HG03378 (cell line): ENCODE measurements around the gene SESN1.
A peak's percentile ranks its signal among the peaks of the same experiment; 100 is the strongest.

Source experiments
- ATAC-seq: cut with Tn5 transposase; IDR thresholded peaks from one replicate; pipeline ENCODE4 v1.9.1; 2021; ENCODE audit warnings: mild to moderate bottlenecking, moderate library complexity; ENCODE audit not compliant: unreplicated experiment

SESN1 gene

DNA sequence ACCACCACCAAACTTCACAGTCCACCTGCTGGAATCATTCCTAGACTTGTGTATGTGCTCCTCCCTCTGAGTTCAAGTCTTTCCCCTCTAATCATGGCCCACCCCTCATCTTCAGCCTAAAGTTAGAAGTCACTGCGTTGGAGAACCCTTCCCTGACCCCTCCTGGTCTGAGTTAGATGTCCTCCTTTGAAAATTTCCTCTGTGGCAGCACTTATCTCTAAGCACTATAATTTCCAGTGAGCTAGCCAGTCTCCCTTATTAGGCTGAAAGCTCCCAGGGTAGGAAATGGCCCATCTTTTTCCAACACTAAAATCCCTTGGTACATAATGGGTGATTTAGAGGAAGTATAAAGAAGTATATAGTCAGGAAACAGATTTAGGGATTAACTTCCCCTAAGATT, 63.2 kb downstream of the SESN1 start:
- no peak for ATAC-seq

DNA sequence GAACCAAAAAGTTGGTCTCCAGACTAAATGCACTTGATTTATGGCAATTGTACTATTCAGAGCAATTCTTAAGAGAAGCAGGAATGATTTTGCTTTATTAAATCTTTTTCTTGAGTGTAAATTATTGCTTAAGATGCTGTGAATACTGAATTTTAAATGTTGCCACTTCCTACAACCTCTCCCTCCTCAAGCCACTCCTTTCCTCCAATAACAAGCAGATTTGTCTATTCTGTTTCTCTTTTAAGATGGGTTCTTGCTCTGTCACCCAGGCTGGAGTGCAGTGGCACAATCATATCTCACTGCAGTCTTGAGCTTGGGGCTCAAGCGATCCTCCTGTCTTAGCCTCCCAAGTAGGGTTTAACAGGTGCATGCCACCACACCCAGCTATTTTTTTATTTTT, 65.3 kb downstream of the SESN1 start:
- no peak for ATAC-seq

DNA sequence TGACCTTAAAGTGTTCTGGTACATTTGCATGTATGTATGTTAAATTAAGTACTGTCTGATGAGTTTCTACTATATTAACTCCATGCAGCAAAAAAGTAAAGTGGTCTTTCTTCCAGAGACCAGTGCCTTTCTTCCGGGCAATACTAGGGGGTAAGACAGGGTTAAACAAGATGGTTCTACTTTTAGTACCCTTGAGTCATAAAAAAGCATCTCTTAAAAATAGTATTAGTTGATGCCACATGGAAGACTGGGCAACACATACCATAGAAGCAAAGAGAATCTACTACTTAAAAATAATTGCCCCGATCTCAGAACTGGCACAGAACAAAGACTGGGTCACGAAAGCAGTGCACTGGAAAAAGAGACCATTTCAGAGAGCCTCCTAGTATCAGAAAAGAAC, 66.2 kb downstream of the SESN1 start:
- ATAC-seq: no peak

DNA sequence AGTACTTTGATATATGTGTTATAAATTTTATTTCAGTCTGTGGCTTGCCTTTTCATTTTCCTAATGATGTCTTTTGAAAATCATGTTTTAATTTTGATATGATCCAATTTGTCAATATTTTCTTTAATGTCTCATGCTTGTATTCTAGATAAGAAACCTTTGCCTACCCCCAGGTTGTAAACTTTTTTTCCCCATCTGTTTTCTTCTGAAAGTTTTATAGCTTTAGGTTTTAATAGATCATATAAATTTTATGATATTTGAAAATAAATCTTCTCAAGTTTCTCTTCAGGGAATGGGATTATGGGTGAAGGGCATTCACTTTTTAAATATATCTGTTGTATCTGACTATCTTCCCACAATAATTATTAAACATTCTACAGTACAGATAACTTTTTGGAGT, 66.7 kb downstream of the SESN1 start:
- no peak for ATAC-seq

DNA sequence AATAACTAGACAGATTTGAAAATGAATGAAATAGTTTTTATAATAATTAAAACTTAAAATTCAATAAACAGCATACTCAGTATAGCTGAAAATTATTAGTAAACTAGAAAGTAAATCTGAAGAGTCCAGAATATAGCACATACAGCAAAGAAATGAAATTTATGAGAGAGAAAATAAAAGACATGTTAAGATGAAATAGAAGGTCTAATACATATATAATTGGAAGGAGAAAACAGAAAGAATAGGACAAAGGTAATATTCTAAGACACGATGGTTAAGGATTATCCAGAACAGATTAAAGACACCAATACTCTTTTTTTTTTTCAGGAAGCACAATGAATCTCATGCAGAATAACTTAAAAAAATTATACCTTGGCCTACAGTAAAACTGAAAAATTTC, 69.0 kb downstream of the SESN1 start:
- no peak for ATAC-seq

DNA sequence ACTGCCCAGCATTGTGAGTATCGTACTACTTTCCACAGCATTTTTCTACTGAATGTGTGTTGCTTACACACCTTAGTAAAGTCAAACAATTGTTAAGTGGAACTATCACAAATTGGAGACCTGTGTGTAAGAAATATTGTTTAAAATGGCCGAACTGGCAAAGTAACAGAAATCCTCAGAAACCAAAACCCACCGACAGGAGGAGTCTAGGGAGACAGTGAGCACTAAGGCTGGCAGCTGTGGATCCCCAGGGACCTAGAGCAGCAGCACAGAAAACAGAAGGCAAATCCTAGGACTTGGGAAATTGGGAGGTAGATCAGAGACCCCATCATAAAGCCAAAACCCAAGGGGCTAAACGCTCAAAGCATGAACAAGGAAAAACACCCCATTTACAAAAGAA, 69.9 kb downstream of the SESN1 start:
- no peak for ATAC-seq

DNA sequence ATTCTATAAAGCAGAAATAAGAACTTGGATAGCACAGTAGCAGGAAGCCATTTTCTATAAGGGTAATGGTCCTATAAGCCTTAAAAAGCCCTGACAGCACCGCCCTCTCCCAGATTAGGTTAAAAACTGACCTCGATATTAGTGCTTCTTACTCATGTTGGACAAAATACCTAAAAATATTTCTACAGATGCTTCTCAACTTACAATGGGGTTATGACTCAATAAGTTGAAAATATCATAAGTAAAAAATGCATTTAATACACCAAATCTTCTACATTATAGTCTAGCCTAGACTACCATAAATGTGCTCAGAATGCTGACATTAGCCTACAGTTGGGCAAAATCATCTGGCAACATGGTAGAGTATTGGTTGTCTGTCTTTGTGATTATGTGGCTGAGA, 70.3 kb downstream of the SESN1 start:
- no peak for ATAC-seq

DNA sequence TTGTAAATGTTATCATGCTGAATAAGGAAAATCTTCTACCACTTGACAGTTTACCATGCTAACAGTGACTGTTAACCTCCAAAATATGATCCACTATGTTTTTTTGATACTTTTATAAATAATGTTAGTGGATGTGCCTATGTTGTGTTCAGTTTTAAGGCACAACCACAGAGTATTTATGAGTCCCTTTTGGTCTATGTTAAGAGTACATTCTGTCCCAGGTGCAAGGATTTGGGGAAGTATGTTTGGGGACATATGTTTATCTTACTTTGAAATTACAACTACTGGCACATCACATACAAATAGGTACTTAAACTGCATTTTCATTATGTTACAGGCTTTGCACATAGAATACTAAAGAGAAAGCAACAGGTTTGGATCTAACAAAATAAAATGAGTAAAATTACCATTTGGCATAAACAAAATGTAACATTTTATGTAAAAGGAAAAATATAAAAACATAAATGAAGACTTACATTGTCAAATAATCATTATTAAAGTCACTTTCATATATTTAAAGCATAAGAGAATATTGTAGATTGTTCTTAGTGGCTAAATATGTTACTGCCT, 71.2 kb downstream of the SESN1 start:
- ATAC-seq: no peak

DNA sequence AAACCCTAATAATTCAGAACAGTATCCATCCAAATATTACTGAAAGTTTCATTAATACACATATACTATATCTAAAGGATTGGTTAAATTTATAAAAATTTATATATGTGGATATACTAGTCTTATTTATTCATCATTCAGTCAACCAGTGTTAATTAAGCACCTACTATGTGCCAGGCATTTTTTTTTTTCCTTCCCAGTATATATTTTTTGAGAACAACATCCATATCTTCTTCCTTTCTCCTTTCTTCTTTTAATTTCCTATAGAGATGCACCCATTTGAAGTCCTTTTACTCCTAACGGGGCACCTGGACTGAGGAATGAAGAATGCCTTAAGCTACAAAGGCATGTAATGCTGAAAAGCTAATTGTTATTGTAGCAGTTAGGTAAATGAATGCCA, 72.8 kb downstream of the SESN1 start:
- ATAC-seq: no peak

DNA sequence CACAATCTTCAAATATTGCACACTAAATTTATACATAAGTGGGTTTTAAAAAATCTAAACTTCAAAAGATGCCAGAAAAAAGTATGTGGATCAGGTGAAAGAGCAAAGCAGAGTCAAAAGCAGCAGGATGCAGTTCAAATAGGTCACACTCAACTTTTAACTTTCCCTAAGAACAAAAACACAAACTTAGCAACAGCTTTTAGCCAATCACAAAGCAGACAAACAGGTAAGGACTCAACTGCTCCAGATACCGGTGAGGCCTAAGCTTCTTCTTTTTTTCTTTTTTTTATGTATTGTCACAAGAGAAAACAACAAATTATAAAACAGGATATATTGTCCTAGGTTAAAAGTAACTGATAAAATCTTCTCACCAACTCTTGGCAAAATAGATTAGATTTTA, 74.7 kb downstream of the SESN1 start:
- ATAC-seq: no peak

DNA sequence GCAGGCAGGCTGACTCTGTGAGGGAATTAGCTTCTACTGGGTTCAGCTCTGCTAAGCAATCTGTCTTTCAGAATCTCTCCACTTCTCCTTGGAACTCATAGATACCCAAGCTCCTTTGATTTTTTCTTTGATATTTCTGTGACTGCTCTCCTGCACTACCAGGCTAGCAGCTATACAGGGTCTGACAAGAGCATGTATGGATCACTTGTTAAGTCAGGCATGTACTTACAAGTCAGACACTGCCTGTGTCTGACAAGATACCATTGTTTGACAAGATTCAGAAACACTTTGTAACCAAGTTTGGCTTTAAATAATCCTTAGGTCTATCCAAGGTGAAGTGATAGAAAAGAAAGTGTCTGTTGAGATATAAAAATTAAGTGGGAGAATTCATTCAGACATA, 79.5 kb downstream of the SESN1 start:
- ATAC-seq: no peak

DNA sequence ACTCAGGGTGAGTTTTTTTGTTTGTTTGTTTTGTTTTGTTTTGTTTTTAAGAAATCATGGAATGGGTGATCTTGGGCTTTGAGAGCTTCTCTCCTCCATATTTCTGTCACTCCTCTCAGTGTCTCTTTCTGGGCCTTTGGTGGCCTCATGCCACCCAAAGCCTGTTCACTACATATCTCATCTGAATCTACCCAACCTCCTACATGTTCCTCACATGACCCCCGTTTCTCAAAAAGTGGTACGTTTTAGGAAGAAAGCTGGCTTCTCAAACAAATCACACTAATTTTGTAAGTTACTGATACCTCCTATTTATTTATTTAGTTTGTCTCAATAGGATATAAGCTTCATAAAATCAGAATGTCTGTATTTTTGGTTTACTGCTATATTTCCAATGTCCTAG, 80.0 kb downstream of the SESN1 start:
- no peak for ATAC-seq

DNA sequence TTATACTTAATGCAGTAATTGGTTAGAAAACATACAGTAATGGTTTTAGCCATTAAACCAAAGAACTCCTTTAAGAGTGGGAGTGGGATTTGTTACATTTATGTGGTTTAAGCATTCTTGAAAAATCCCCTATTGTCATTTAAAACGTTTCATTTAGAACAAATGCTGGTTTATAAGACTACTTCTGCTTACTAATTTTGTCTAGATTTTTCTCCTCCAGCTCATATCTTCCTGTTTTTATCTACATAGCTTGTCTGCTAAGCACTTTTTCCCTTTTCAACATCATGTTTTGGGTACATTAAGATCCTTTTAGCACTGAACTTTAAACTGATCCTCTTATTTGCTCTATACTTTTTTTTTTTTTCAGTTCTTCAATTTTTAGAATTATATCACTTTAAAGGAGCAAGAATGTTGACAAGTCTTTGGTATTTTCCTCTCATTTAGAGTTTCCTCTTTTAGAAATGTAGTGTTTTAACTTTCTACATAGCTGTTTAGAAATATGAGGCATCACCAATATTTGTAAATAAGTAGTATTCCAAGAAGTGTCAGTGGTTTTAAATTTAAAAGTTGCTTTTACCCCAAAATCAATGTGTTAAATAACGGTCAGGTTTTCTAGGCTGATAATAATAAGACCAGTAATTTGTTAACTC, 80.9 kb downstream of the SESN1 start:
- no peak for ATAC-seq

DNA sequence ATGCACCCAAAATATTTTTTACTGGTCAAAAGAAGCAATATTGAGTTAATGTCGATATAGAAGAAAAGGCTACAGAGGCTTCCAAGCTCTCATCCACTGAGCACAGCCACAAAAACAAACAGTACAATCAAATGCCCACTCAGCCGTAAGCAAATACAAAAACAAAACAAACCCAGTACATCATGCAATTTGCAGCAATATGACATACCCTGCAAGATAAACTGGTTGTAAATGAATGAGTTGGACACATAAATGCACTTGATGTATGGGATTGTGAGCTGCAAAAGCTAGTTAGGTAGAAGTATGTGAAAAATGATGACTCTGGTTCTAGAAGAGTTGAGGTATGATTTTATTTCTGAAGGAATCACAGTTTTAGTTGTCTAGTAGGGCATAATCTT, 83.9 kb downstream of the SESN1 start:
- no peak for ATAC-seq

DNA sequence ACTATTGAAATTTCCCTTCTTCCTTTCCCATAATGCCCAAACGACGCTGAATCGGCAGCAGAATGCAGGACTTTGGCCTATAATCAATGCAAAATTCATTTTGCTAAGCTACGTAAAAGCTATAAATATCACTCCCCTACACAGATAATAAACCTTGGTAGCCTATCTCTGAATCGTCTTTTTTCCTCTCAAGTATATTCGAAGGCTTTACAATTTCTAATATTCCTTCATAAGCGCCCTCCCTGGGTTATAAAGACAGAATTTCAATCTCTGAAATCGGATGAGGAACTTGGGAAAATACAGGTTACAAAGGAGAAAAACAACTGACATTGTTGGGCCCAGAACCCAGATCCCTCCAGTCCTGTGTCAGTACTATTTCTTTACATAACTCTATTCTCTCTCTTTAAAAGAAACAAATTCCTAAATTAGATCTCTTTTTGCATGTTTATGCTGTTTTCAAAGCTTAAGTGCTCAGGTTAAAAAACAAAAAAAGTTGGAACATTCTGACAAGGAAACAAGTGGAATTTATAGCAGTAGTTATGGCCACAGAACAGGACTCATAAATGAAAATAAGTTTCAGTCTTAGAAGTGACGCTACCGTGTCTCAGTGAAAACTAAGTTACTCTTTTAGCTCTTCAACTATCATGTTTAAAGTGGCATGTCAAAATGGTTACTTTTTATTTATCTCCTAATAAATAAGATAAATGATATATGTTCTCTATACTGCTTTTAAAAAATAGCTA, 84.5 kb downstream of the SESN1 start:
- ATAC-seq: no peak

DNA sequence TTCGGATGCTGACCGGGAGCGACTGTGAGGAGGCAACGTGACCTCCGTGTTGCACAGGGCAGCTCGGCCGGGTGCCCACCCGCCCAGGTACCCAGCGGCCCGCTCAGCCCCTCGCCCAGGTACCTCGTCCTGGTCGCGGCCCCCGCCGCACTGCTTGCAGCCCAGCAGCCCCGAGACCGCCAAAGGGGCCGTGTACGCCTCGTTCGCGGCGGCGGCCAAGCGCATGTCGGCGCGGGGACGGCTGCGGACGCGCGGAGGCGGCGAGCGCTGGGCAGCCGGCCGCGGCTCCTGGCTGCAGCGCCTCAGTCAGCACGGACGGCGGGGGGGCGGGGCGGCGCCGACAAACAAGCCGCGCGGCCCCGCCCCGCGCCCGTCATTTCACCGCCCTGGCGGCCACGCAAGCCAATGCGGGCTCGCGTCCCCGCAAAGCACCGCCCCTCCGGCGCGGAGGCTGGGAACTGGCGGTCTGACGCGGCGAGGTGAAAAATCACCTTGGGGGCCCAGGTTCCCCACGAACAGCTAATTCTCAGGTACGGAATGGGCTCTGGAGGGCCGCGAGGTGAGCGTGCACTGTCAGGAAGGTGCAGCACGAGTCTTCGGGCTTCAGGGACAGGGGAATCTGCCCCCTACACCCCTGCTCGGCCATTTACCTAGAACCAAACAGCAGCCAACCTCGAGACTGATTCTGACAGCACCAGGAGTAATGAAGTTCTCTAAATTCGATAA, 85.2 kb downstream of the SESN1 start:
- ATAC-seq: peak; percentile 72

DNA sequence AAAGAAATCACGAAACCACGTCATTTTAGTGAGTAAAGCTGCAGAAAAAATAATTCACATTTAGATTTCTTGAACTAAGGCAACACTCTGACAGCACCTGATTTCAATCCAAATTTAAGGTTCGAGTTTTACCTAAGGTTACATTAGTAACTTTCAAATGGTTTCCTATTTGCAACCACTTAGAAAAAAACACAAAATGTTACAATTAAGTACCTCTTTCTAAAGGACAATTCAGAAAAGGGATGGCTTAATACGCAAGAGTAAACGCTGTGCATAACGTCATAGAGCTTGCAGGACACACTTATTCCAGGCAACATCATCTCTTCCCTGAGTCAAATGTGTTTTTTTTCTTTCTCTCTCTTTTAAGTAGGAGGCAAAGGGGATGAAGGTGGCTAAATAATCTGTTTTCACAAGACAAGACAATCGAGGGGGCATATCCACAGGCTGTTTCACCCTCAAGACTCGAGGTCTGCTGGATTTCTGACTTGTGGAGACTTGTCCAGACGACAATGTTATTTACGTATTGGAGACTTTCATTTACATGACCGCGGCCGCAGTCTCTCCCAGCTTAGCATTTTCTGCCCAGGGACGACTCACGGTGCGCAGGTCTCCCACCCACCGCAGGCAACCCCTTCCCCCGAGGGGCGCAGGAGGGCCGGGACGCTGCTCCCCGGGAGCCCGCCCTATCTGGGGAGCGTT, 86.0 kb downstream of the SESN1 start:
- peak; percentile 11 for ATAC-seq

DNA sequence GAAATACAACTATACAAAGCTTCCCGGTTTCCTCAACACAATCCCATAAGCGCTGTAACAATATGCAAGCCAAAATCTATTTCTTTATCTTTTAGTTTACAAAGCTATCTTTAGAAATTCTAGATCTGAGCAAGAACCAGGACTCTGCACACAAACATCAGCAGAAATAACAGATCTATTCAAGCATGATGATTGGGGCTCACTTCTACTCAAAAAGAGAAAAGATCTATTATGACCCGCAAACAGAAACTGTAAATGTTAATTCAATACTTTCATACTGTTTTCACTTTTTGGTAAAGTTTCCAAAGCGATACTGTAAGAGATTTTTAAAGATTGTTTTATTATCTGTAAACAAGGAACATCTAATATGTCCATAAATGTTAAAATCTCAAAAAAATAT, 86.6 kb downstream of the SESN1 start:
- ATAC-seq: no peak

DNA sequence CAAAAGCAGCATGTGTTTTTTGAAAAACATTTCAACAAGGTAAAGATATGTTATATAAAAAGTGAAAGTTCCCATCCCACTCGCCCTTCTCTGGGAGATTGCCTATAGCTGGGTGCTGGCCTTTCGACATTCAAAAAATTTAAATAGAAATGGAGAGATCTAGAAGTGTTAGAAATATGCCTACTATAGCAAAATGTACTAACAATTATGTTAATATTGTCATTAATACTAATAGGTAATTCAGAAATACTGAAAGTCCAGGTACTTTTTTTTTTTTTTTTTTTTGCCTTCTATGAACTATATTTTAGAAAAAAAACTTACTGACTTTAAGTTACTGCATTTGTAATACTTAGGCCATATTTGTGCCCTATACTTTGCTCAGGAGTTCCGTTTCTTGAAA, 87.1 kb downstream of the SESN1 start:
- no peak for ATAC-seq

DNA sequence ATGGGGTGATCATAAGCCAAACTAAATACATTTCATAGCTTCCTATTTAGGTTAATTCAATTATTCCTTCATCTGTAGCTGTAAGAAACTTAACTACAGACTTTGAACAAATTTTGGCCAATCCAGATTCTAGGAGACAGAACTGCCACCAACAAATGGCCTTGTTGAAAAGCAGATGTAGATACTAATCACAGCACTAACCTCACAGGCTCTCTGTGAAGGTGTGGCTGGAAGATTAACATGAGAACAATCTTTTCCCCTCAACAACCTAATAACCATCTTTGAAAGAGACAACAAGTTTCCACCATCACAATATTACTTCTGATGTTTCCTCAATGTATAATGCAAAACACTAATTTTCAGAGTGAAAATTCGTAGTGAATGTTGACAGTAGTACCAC, 87.8 kb downstream of the SESN1 start:
- no peak for ATAC-seq

DNA sequence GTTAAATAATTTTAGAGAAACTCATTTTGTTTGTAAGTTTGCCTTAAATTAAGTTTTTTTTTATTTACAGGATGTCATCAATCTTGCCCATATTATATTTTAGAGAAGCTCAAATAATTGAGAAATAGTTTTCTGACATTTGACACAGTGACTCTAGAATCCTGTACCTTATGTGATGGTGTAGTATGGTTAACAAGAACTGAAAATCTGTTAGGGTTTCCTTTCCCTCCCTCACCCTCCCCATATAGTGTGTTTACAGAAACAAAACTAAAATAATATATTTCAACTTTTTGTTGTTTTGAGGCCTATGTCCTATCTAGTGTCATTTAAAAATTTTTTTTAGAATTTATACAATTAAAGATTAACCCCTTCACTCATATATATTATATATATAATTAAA, 91.8 kb downstream of the SESN1 start:
- no peak for ATAC-seq
